Muscle layer of colon (tissue), 2 donors: ENCODE measurements around the gene TUBB.
"Not testable (repeated sequence)": the region's sequence is repeated elsewhere in the genome, so short reads cannot be mapped to it uniquely, and the experiment has no call there.

Experiments
- H3K27ac ChIP-seq: one replicate; pipeline ENCODE4 v1.7.0; 2013; ENCODE audit warnings: low read depth, mild to moderate bottlenecking, low read length, moderate library complexity
- H3K27me3 ChIP-seq, 2 donors: one replicate each; pipeline ENCODE4 v1.7.0; 2013; ENCODE audit warnings: low read length in 2 of 2, mild to moderate bottlenecking in 2 of 2; ENCODE audit not compliant: insufficient read depth in 2 of 2, control insufficient read depth in 1 of 2
- H3K36me3 ChIP-seq: one replicate; pipeline ENCODE4 v1.7.0; 2013; ENCODE audit warnings: mild to moderate bottlenecking, low read length; ENCODE audit not compliant: insufficient read depth
- H3K4me1 ChIP-seq: one replicate; pipeline ENCODE4 v1.7.0; 2013; ENCODE audit warnings: mild to moderate bottlenecking, low read length; ENCODE audit not compliant: insufficient read depth
- H3K4me3 ChIP-seq, 2 donors: one replicate each; pipeline ENCODE4 v1.7.0; 2013; ENCODE audit warnings: low read length in 2 of 2, low read depth in 1 of 2, mild to moderate bottlenecking in 1 of 2, moderate library complexity in 1 of 2
- H3K9ac ChIP-seq: one replicate; pipeline ENCODE4 v1.7.0; 2013; ENCODE audit warnings: low read length
- H3K9me3 ChIP-seq: one replicate; pipeline ENCODE4 v1.7.0; 2013; ENCODE audit warnings: mild to moderate bottlenecking, low read length
- donor health status: abdominal sarcoma.
- donor health status: Adenocarcinoma of cecum.

The TUBB gene

DNA sequence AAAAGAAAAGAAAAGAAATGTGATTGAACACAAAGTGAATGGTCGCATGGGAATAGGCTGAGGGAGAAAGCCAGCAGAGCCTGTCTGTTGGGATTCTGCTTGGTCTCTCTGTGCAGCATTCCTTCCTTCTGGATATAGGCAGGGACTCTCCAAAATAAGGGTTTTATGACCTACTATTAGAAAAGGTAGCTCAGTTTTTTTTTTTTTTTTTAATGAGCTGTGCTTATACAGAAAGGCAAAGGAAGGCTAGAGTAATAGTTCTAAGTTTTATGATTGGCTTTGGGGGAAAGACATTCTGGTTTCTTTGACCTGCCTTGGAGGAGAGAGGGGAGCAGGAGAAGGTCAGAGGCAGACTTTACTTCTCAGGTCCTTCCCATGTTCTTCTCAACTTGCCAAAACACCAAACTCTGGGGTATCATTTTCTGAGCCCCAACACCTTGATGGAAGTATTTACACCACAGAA, 43.0 kb downstream of the TUBB start:
- Histone ChIP-seq H3K27ac (peak overlapping the region; percentile 28), H3K36me3 (no peaks in the 10 kb centered on the region), H3K27me3 (no peaks in the 10 kb centered on the region), H3K9ac (no peak overlapping the region), H3K4me3 (no peak overlapping the region), H3K4me1 (peaks cover 42% of the 10 kb centered on the region), H3K9me3 (no peaks in the 10 kb centered on the region)

DNA sequence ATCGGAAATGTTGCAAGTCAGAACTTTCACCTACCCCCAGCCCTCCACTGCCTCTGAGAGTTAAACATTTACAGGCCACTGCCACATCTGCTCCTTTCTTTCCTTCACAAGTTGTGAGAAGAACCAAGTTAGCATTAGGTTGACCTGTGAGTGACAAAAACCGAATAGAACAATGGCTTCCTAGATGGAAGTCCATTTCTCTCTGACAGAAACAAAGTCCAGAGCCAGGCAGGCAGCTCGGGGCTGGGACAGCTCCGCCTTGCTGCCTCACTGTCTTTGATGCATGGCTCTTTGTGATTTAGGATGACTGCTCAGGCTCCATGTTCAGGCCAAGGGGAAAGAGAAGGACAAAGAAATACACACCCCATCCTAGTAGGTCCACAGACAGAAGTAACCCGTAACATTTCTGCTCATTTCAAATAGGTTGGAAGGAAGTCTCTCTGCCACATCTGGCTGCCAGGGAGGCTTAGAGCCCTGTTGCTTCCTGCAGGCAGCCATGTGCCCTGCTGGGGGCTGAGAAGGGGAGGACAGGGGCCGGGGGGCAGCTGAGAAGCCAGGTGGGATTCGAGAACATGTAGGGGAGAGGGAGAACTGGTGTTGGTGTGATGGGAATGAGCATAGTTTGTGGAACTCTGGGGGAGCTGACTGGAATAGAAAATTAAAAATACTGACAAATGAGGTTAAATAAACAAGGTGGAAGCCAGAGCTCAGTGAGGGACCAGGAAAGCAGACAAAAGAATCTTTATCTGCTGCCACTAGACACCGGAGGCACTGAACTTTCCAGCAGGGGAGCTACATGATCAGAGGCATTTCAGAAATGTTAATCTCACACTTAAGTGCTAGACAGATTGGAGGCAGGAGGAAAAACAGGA, 43.7 kb downstream of the TUBB start:
- H3K9ac ChIP-seq, result no peak overlapping the region
- no peaks in the 10 kb centered on the region for H3K36me3 ChIP-seq
- H3K27me3 ChIP-seq, result no peaks in the 10 kb centered on the region
- H3K27ac ChIP-seq, result peak overlapping the region; percentile 28
- peaks cover 46% of the 10 kb centered on the region for H3K4me1 ChIP-seq
- H3K4me3 ChIP-seq, result peak overlapping the region in 1 of 2 donors; percentile 0
- no peaks in the 10 kb centered on the region for H3K9me3 ChIP-seq

GRCh38 chr6:30764490-30765043, 44.4 kb downstream of the TUBB start:
- H3K36me3 ChIP-seq, H3K27ac ChIP-seq, H3K9ac ChIP-seq, H3K4me3 ChIP-seq, H3K27me3 ChIP-seq, H3K9me3 ChIP-seq: not testable (repeated sequence)
- peaks cover 47% of the 10 kb centered on the region for H3K4me1 ChIP-seq

DNA sequence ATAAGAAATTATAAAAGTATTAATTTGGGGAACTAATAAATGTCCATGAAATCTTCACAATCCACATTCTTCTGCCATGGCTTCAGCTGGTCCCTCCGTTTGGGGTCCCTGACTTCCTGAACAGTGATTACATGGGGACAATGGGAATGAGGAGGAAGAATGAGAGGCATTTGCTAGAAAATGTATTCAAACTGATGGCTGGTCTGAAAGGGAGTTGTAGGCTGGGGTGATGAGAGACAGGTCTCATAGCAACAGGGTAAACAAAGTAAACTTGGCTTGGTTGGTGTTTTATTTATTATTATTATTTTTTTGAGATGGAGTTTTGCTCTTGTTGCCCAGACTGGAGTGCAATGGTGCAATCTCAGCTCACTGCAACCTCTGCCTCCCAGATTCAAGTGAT, 45.3 kb downstream of the TUBB start:
- H3K4me3 ChIP-seq, H3K9me3 ChIP-seq, H3K27me3 ChIP-seq, H3K9ac ChIP-seq, H3K36me3 ChIP-seq, H3K27ac ChIP-seq: not testable (repeated sequence)
- H3K4me1 ChIP-seq, result peaks cover 43% of the 10 kb centered on the region

- Histone ChIP-seq H3K4me3 (no peak overlapping the region), H3K27ac (no peak overlapping the region), H3K36me3 (no peaks in the 10 kb centered on the region), H3K9me3 (no peaks in the 10 kb centered on the region), H3K27me3 (no peaks in the 10 kb centered on the region), H3K4me1 (peaks cover 35% of the 10 kb centered on the region), H3K9ac (no peak overlapping the region)
These were observed 46.5 kb downstream of the TUBB start for GRCh38 chr6:30766461-30767157.

- Histone ChIP-seq H3K27ac (no peak overlapping the region), H3K4me3 (no peak overlapping the region), H3K9ac (no peak overlapping the region), H3K36me3 (no peaks in the 10 kb centered on the region), H3K9me3 (no peaks in the 10 kb centered on the region), H3K27me3 (no peaks in the 10 kb centered on the region), H3K4me1 (peaks cover 32% of the 10 kb centered on the region)
These were observed 47.2 kb downstream of the TUBB start for GRCh38 chr6:30767158-30767943.

GRCh38 chr6:30767944-30768301, 47.8 kb downstream of the TUBB start:
- H3K36me3 ChIP-seq, result no peaks in the 10 kb centered on the region
- H3K9me3 ChIP-seq, result no peaks in the 10 kb centered on the region
- no peaks in the 10 kb centered on the region for H3K27me3 ChIP-seq
- H3K4me3 ChIP-seq, result no peak overlapping the region
- peaks cover 32% of the 10 kb centered on the region for H3K4me1 ChIP-seq
- no peak overlapping the region for H3K9ac ChIP-seq
- H3K27ac ChIP-seq, result no peak overlapping the region

DNA sequence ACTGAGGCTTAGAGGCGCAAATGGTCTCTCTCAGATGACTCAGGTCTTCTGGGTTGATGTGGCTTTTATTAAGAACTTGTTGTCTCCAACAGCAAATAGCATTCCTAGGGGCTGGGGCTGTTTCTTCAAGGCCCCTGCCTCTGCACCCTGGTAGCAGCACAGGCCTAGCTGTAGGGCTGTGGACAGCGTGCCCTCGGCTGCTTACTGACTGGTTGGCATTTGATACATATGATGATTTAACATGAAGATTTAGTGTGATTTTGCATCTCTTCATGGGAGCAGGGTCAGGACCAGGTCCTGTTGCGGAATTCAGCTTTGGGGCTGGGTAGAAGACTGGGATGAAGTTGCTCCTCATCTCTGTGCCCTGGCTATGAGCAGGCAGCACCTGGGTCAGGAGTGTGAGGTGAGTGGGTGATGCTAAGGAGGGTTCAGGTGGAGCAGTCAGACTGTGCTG, 48.5 kb downstream of the TUBB start:
- Histone ChIP-seq H3K27me3 (no peaks in the 10 kb centered on the region), H3K4me1 (peaks cover 25% of the 10 kb centered on the region), H3K9me3 (no peaks in the 10 kb centered on the region), H3K9ac (no peak overlapping the region), H3K36me3 (no peaks in the 10 kb centered on the region), H3K4me3 (no peak overlapping the region), H3K27ac (no peak overlapping the region)

GRCh38 chr6:30769088-30769852, 49.1 kb downstream of the TUBB start:
- Histone ChIP-seq H3K9ac (no peak overlapping the region), H3K27ac (peak overlapping the region; percentile 10), H3K36me3 (no peaks in the 10 kb centered on the region), H3K4me3 (peak overlapping the region in 1 of 2 donors; percentile 30), H3K9me3 (no peaks in the 10 kb centered on the region), H3K27me3 (no peaks in the 10 kb centered on the region), H3K4me1 (peaks cover 19% of the 10 kb centered on the region)

GRCh38 chr6:30769853-30770524, 49.8 kb downstream of the TUBB start:
- H3K4me1 ChIP-seq, result peaks cover 17% of the 10 kb centered on the region
- H3K27me3 ChIP-seq, result no peaks in the 10 kb centered on the region
- peak overlapping the region in 1 of 2 donors; percentile 30 for H3K4me3 ChIP-seq
- no peaks in the 10 kb centered on the region for H3K9me3 ChIP-seq
- no peak overlapping the region for H3K9ac ChIP-seq
- H3K27ac ChIP-seq, result peak overlapping the region; percentile 10
- H3K36me3 ChIP-seq, result no peaks in the 10 kb centered on the region
